Renal cortical epithelial cell (primary cell): ENCODE data around the gene NOVA2. TPM values are rescaled to one million over a fixed set of nuclear protein-coding genes. Genes with fewer than 3 reads are reported as not detected.

Experiments used
- DNase-seq: peaks from one replicate; pipeline ENCODE4 v3.0.0-alpha.2; 2011; ENCODE audit warnings: low read depth
- total RNA-seq: library from RNA; depleted of rRNA; stranded (reverse); fragments of >200 nt; gene quantifications from 2 replicates; pipeline ENCODE4 v1.2.3, GENCODE V29; 2014

The NOVA2 gene
- total RNA-seq, 1 donor from 2014 or later, result under 0.01 TPM

- DNase-seq, result no peak
These were observed 48.7 kb downstream of the NOVA2 start for GRCh38 chr19:45924891-45925447.

GRCh38 chr19:45922281-45922680 lies 51.4 kb downstream of the NOVA2 start:
- no peak for DNase-seq

- DNase-seq, result no peak
These were observed 53.2 kb downstream of the NOVA2 start for GRCh38 chr19:45920458-45920857.

- DNase-seq, result no peak
These were observed 54.0 kb downstream of the NOVA2 start for GRCh38 chr19:45919678-45920077.

GRCh38 chr19:45918721-45919120 lies 54.9 kb downstream of the NOVA2 start:
- DNase-seq, result no peak

GRCh38 chr19:45917421-45918091 lies 56.1 kb downstream of the NOVA2 start:
- no peak for DNase-seq

GRCh38 chr19:45913874-45914830 lies 59.5 kb downstream of the NOVA2 start, which contains the start of gene NANOS2:
NANOS2 (minus strand) TSS chr19:45914778; CDS start chr19:45914693, 85 bp downstream.
- no peak for DNase-seq

GRCh38 chr19:45911291-45911690 lies 62.4 kb downstream of the NOVA2 start:
- no peak for DNase-seq

- no peak for DNase-seq
These were observed 64.7 kb downstream of the NOVA2 start for GRCh38 chr19:45908956-45909355.

- DNase-seq, result peak; percentile 51
These were observed 67.4 kb downstream of the NOVA2 start for GRCh38 chr19:45906221-45906620.

GRCh38 chr19:45905011-45905410 lies 68.7 kb downstream of the NOVA2 start:
- DNase-seq, result no peak

- DNase-seq, result peak; percentile 89
These were observed 70.7 kb downstream of the NOVA2 start for GRCh38 chr19:45902651-45903625.

- DNase-seq, result no peak
These were observed 71.6 kb downstream of the NOVA2 start, which contains the start of gene MYPOP for GRCh38 chr19:45901912-45902650. MYPOP (minus strand) TSS chr19:45902613; CDS start chr19:45901773, 840 bp downstream.

GRCh38 chr19:45901432-45901911 lies 72.2 kb downstream of the NOVA2 start:
- no peak for DNase-seq

- DNase-seq, result no peak
These were observed 72.8 kb downstream of the NOVA2 start for GRCh38 chr19:45900738-45901431.

- DNase-seq, result no peak
These were observed 73.6 kb downstream of the NOVA2 start for GRCh38 chr19:45899919-45900589.

- no peak for DNase-seq
These were observed 74.4 kb downstream of the NOVA2 start for GRCh38 chr19:45899253-45899652.

GRCh38 chr19:45897261-45897812 lies 76.3 kb downstream of the NOVA2 start:
- DNase-seq, result no peak
